Upper lobe of left lung (tissue), 4 donors: ENCODE measurements around the gene MCM5.

ENCODE experiments used
- EP300 ChIP-seq, 4 donors: sonication (generic); formaldehyde crosslinking; IDR thresholded peaks; one replicate each; pipeline ENCODE4 v1.5.1; 2017; ENCODE audit warnings: antibody characterized with exemption in 4 of 4, control low read depth in 2 of 4
- POLR2A ChIP-seq, 4 donors: fragments of 450-650 bp; IDR thresholded peaks; one replicate each; pipeline ENCODE4 v1.5.1; 2016 to 2017; ENCODE audit warnings: antibody characterized with exemption in 4 of 4, mild to moderate bottlenecking in 2 of 4
- POLR2AphosphoS5 ChIP-seq, 2 donors: sonication (generic); formaldehyde crosslinking; IDR thresholded peaks; one replicate each; pipeline ENCODE4 v1.5.1; 2017; ENCODE audit warnings: antibody characterized with exemption in 2 of 2
- TF ChIP-seq, protein P1 (sequence below), 6 experiments: fragments of 450-650 bp in 4 of 6; fragments of 200-600 bp in 2 of 6; sonication (generic) in 2 of 6; IDR thresholded peaks; one replicate each; pipeline ENCODE4 v1.5.1; 2016 to 2019; ENCODE audit warnings: antibody characterized with exemption in 6 of 6

DNA sequence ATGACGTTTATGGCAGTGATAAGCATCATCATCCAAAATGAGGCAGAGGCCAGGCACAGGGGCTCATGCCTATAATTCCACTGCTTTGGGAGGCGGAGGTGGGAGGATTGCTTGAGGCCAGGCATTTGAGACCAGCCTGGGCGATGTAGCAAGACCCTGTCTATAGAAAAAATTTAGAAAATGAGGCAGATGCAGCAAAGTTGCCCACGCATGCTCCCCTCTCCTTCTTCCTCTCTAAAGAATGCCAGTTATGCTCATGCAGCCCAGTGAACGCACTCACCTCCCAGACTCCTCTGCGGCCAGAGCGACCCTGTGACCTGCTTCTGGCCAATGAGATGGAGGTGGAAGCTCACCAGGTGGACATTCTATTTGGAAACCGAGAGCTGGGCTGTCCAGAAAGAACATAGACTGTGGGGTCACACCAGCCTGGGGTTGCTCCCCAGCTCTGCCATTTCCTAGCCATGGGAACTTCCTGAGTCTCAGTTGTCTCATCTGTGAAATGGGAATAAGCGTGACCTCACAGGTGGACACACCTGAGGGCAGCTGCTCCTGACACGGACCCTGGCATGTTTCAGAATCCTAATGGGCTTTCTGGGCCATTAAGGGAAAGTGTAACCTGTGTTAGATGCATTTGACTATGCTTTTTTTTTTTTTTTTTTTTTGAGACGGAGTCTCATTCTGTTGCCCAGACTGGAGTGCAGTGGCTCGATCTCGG is 44.9 kb downstream of the MCM5 start:
- TF ChIP-seq, protein P1, sequence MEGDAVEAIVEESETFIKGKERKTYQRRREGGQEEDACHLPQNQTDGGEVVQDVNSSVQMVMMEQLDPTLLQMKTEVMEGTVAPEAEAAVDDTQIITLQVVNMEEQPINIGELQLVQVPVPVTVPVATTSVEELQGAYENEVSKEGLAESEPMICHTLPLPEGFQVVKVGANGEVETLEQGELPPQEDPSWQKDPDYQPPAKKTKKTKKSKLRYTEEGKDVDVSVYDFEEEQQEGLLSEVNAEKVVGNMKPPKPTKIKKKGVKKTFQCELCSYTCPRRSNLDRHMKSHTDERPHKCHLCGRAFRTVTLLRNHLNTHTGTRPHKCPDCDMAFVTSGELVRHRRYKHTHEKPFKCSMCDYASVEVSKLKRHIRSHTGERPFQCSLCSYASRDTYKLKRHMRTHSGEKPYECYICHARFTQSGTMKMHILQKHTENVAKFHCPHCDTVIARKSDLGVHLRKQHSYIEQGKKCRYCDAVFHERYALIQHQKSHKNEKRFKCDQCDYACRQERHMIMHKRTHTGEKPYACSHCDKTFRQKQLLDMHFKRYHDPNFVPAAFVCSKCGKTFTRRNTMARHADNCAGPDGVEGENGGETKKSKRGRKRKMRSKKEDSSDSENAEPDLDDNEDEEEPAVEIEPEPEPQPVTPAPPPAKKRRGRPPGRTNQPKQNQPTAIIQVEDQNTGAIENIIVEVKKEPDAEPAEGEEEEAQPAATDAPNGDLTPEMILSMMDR (IDR thresholded peaks at IDR 0.05) = no peak
- TF ChIP-seq POLR2AphosphoS5 (IDR thresholded peaks at IDR 0.05) (no peak), POLR2A (IDR thresholded peaks at IDR 0.05) (no peak), EP300 (IDR thresholded peaks at IDR 0.05) (no peak)
